GM18499 (cell line): ENCODE measurements around the gene CTRL.

ENCODE experiments used
- ATAC-seq: cut with Tn5 transposase; IDR thresholded peaks from one replicate; pipeline ENCODE4 v1.9.1; 2021; ENCODE audit warnings: moderate number of reproducible peaks; ENCODE audit not compliant: insufficient read depth, unreplicated experiment

The CTRL gene

DNA sequence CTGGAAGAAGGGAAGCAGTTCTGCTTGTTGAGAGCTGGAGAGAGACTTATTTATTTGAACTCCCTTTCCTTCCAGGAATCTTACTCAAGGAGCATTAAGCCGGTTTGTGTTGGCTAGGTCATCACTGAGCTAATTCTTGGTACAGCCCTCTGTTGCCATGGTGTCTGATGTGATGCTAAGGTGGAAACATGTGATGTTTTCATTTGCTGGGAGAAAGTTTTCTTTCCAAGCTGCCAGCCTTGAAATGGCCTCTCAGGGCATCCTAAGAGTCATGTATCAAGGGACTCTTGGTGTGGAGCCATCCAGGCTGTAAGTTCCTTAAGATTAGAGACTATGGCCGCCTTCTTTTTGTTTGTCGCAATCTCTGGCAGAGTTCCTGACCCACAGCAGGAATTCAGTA lies 34.4 kb downstream of the CTRL start:
- ATAC-seq: no peak

GRCh38 chr16:67893743-67894399 lies 37.8 kb downstream of the CTRL start:
- no peak for ATAC-seq

DNA sequence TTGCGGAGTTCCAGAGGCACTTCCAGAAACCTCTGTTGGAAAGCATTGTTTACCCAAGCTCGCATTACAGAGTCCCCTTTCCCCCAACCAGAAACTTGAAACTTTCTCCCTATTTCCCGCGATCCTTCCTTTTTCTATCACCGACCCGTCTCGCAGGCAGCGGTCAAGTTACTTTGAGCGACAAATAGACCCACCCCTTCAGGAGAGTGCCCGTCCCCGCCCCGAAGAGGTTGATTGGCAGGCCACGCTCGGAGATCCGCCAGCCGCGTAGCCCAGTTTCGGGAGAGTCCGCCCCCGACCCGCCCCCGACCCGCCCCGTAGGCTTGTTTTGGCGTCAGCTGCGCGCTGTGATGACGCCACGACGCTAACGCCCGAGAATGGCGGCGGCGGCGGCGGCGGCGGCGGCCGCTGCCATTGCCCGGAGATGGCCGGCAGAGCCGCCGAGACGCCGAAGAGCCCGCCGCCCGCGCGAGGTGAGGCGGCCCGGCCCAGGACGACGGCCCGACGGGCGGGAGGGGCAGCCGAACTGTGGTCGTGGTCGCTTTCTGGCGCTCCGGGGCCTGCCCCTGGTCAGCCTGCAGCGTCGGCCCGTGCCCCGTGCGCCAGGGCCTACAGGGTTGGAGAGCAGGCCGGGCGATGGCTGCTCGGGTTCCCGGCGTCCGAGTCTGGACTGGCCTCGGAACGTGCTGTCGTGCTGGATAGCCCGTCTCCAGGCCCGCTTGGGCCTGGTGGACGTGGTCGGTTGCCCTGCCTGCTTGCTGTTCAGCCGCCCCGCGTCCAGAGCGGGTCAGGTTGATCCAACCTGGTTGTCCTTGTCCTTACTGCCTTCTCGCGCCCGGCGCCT lies 38.5 kb downstream of the CTRL start, which contains the start of gene PSKH1:
Gene PSKH1, plus strand, starts transcription at position 356 of the 844 bp plus-strand sequence. CDS start 15,496 bp downstream, outside the sequence.
- no peak for ATAC-seq

DNA sequence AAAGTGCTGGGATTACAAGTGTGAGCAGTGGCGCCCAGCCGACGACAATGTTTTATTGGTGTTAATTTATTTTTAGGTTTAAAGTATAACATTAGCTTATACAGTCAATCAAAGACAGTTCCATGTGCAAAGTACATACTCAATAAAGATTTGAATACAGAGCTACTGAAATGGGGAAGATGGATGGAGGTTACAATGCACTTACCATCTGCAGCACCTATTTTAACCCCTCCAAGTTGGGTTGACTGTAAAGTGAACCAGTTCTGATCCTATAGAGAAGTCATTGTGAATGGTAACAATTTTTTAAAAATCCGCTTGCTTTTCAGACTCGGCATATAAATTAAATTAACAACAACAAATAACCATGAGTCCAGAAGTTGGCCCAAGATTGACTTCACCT lies 39.3 kb downstream of the CTRL start:
- no peak for ATAC-seq

- ATAC-seq: no peak
These were observed 43.3 kb downstream of the CTRL start for GRCh38 chr16:67888331-67888730.

DNA sequence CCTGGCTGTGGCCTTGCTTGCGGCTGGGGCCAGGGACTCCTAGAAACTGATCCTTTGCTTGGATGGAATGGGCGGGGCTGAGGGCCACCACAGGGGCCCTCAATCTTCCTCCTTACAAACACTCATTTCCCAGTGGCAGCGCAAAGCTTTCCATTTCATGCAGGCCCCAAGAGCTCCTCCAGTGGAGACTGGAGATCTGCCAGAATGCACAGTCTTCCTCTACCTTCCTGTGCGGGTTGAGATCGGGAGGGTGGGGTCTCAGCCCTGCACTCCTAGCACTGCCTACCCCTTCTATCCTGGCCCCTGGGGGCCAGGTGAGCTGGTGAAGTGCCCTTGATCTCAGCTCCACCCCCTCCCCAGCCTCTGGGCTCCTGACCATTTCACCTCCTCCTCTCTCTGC lies 45.3 kb downstream of the CTRL start:
- ATAC-seq: no peak

GRCh38 chr16:67885976-67886375 lies 45.7 kb downstream of the CTRL start:
- no peak for ATAC-seq

DNA sequence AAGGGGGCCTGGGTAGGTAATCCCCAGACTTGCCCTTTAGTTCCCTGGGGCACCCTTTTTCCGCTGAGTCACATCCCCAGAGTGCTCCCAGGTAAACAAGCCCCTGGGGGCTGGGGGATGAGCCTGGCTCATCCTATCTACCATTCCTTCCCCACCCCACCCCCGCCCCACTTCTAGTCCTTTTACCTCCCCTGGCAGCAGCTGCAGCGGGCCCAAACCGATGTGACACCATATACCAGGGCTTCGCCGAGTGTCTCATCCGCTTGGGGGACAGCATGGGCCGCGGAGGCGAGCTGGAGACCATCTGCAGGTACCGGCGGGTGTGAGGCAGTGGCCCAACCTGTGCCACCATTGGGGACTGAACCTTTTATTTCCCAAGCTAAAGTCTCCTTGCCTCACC lies 46.1 kb downstream of the CTRL start:
- ATAC-seq: no peak

DNA sequence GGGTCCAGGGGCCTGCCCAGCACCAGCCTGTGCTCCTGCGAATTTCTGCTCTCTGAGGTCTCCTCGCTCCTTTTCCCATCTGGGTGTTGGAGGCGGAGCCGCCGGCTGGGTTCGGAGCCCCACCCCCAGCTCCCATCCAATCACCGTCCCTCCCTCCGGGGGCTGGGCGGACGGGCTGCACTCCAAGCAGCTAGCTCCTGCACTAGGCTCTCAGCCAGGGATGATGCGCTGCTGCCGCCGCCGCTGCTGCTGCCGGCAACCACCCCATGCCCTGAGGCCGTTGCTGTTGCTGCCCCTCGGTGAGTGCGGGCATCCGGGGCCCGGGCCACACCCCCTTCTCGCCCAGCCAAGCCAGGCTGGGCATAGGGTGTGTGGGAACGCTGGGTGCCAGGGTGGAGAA lies 47.0 kb downstream of the CTRL start, which contains the start of gene NRN1L:
Gene NRN1L, plus strand, starts transcription at position 202 of the 400 bp plus-strand sequence. Its CDS starts 19 bp downstream, at position 221.
- ATAC-seq: no peak

- no peak for ATAC-seq
These were observed 47.8 kb downstream of the CTRL start for GRCh38 chr16:67883872-67884261.

DNA sequence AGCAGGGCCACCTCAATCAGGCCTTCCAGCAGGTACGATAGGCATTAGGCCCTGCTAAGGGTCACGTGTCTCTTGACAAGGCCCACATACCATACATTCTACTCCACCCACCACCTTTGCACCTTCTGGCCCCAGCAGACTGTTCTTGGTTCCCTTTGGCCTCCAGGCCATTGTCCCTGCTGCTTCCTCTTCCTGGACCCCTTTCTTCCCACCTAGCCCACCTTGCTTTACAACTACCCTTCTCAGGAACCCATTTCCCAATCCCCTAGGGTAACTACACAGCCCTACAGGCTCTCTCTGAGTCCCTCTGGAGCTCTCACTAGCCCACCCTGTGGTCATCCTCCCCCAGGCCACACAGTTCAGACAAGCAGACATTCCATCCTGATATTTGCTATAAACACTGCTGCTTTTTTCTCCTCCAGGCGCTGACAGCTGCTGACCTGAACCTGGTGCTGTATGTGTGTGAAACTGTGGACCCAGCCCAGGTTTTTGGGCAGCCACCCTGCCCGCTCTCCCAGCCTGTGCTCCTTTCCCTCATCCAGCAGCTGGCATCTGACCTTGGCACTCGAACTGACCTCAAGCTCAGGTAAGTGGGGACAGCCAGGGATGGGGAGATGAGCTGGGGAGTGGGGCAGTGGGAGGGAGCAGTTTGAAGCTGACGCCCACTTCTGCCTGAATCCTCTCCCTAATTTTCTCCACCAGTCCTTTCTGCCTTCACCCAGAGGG lies 48.4 kb downstream of the CTRL start:
- ATAC-seq: no peak

- no peak for ATAC-seq
These were observed 49.1 kb downstream of the CTRL start for GRCh38 chr16:67882374-67883145.

DNA sequence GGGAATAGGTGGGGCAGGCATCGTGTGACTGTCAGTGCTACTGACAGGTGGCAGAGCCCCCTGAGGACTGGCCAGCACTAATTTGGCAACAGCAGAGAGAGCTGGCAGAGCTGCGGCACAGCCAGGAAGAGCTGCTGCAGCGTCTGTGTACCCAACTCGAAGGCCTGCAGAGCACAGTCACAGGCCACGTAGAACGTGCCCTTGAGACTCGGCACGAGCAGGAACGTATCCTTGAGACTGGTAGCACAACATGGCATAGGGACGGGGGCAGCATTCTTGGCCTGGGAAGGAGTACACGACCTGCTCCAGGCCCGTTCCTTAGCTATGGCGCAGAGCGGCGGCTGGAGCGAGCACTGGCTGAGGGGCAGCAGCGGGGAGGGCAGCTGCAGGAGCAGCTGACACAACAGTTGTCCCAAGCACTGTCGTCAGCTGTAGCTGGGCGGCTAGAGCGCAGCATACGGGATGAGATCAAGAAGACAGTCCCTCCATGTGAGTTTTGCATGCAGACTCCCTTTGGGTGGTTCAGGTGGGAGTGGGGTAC lies 50.0 kb downstream of the CTRL start:
- ATAC-seq: no peak

- no peak for ATAC-seq
These were observed 51.1 kb downstream of the CTRL start for GRCh38 chr16:67880584-67880983.

DNA sequence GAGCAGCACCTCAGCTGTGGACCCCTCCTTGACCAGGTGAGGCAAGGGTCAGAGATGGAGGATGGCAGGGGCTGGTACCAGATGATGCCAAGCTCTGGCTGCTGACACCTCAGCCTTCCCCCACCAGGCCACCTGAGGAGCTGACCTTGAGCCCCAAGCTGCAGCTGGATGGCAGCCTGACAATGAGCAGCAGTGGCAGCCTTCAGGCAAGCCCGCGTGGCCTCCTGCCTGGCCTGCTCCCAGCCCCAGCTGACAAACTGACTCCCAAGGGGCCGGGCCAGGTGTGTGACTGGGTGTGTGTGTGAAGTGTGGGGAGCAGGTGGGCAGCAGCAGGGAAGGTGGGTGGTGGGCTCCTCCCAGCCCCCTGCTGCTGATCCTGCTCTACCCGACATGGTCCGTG lies 51.7 kb downstream of the CTRL start:
- no peak for ATAC-seq
